GM19193 (cell line): ENCODE results near the gene PLA2G3.

Source experiments
- POLR2A ChIP-seq: IDR thresholded peaks from 4 replicates; pipeline ENCODE4 v1.6.1; 2011; ENCODE audit not compliant: insufficient read depth, insufficient read length; ENCODE audit errors: extremely low read depth

The PLA2G3 gene

GRCh38 chr22:31088233-31088986, 51.9 kb downstream of the PLA2G3 start:
- no peak for TF ChIP-seq POLR2A

GRCh38 chr22:31087744-31088215, 52.5 kb downstream of the PLA2G3 start:
- TF ChIP-seq POLR2A: no peak

- no peak for TF ChIP-seq POLR2A
These were observed 53.5 kb downstream of the PLA2G3 start for GRCh38 chr22:31086703-31087330.

GRCh38 chr22:31085928-31086327, 54.4 kb downstream of the PLA2G3 start:
- TF ChIP-seq POLR2A: no peak

GRCh38 chr22:31085493-31085824, 54.8 kb downstream of the PLA2G3 start:
- TF ChIP-seq POLR2A: no peak

- peak; percentile 90 for TF ChIP-seq POLR2A
These were observed 55.4 kb downstream of the PLA2G3 start for GRCh38 chr22:31084811-31085492.
